GM12892 (cell line): ENCODE results near the gene SMAD9.

Source experiments
- POLR2A ChIP-seq: IDR thresholded peaks from 2 replicates; pipeline ENCODE4 v1.6.1; 2011; ENCODE audit warnings: low read depth, low read length, control low read depth
- POLR2AphosphoS5 ChIP-seq: IDR thresholded peaks from 2 replicates; pipeline ENCODE4 v1.6.1; 2011; ENCODE audit warnings: low read depth, low read length, control low read depth
- TAF1 ChIP-seq: IDR thresholded peaks from 2 replicates; pipeline ENCODE4 v1.6.1; 2011; ENCODE audit warnings: low read depth, mild to moderate bottlenecking, control low read depth, low read length, borderline replicate concordance

DNA sequence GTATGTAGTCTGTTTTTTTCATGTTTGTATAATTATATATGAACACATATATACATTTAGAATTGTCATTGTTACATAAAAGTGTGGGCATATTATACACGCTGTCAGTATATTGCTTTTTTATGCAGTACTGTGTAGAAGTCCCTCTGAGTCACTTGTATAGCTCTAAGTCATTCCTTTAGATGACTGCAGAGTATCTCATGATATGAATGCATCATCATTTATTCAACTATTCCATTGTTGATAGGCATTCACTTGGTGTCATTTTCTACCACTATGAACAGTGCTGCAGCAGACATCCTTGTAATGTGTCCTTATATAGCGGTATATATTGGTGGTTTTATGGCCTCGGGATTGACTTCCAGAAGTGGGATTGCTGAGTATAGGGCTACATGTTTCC lies 85.7 kb downstream of the SMAD9 start:
- TF ChIP-seq POLR2AphosphoS5 (no peak), POLR2A (no peak), TAF1 (no peak)
